Tibial nerve (tissue), 4 donors: ENCODE results near the gene NID2. TPM values are rescaled to one million over a fixed set of nuclear protein-coding genes. Genes with fewer than 3 reads are reported as not detected.
A peak's percentile ranks its signal among the peaks of the same experiment; 100 is the strongest.

ENCODE experiments used
- DNase-seq, 2 donors: peaks; one replicate each; pipeline ENCODE4 v3.0.0-alpha.2; 2019; ENCODE audit warnings: low spot score in 2 of 2
- H3K27ac ChIP-seq, 4 donors: fragments of 200-600 bp; sonication (generic) in 3 of 4; one replicate each; pipeline ENCODE4 v1.5.1; 2017 to 2019; ENCODE audit warnings: mild to moderate bottlenecking in 1 of 4
- H3K27me3 ChIP-seq, 2 donors: fragments of 200-600 bp; sonication (generic) in 1 of 2; one replicate each; pipeline versions ENCODE4 v1.5.1 to v1.6.0; 2017 to 2019
- H3K36me3 ChIP-seq, 3 donors: fragments of 200-600 bp; sonication (generic); one replicate each; pipeline ENCODE4 v1.5.1; 2018 to 2019
- H3K4me1 ChIP-seq, 4 donors: fragments of 200-600 bp; sonication (generic) in 3 of 4; one replicate each; pipeline ENCODE4 v1.5.1; 2017 to 2019
- H3K4me3 ChIP-seq, 4 donors: fragments of 200-600 bp; sonication (generic) in 3 of 4; one replicate each; pipeline ENCODE4 v1.5.1; 2017 to 2019; ENCODE audit warnings: mild to moderate bottlenecking in 1 of 4, moderate library complexity in 1 of 4
- H3K9me3 ChIP-seq, 4 donors: fragments of 200-600 bp; sonication (generic) in 3 of 4; one replicate each; pipeline ENCODE4 v1.5.1; 2017 to 2019
- CTCF ChIP-seq, 5 experiments: fragments of 200-600 bp in 3 of 5; fragments of 450-650 bp in 2 of 5; sonication (generic) in 3 of 5; IDR thresholded peaks; one replicate each; pipeline ENCODE4 v1.5.1; 2016 to 2019; ENCODE audit warnings: antibody characterized with exemption in 5 of 5, mild to moderate bottlenecking in 3 of 5, moderate library complexity in 2 of 5
- EP300 ChIP-seq, 2 donors: sonication (generic); formaldehyde crosslinking; IDR thresholded peaks; one replicate each; pipeline ENCODE4 v1.6.1; 2017; ENCODE audit warnings: antibody characterized with exemption in 2 of 2, mild to moderate bottlenecking in 1 of 2
- POLR2A ChIP-seq, 2 donors: fragments of 450-650 bp; IDR thresholded peaks; one replicate each; pipeline ENCODE4 v1.6.1; 2017; ENCODE audit warnings: antibody characterized with exemption in 2 of 2, mild to moderate bottlenecking in 2 of 2, moderate library complexity in 2 of 2
- WGBS, 2 donors: methylation state at CpG; one replicate each; pipeline ENCODE4 v1.1.5; 2018; 5-methylcytosine and 5-hydroxymethylcytosine counted together
- total RNA-seq, 4 donors: library from RNA; depleted of rRNA; stranded (reverse); fragments of >200 nt; gene quantifications; one replicate each; pipeline ENCODE4 v1.1.0, GENCODE V29; 2016

The NID2 gene
- total RNA-seq, 4 donors from 2014 or later, result 61.4 to 90.0 (median 79.4) TPM

DNA sequence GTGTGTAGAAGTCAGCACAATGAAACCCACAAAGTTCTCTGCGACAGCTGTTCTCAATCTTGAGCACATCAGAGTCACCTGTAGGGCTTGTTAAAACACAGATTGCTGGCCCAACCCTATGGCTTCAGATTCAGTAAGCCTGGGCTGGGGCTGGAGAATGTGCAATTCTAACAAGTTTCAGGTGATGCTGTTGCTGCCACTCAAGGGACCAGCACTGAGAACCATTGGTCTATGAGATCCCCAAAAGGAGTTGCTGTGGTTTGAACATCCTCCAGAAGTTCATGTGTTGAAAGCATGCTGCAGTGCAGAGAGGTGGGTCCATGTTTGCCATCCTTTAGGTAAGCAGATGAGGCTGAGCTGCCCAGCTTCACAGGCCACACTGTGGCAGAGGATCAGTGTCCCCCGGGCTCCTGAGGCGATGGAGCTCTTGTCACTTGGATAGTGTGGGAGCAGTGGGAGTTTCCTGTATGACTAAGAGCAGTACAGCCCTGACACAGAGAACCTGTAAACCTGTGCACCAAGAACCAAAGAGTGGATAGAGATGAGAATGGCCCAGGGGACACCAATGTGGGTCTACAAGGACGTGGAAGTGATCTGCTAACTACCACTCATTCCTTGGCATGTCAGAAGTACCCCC is 87.5 kb downstream of the NID2 start:
- no peak for TF ChIP-seq EP300 (IDR thresholded peaks at IDR 0.05)
- TF ChIP-seq POLR2A (IDR thresholded peaks at IDR 0.05), result no peak
- TF ChIP-seq CTCF (IDR thresholded peaks at IDR 0.05), result no peak
- Histone ChIP-seq H3K9me3 (no peaks in the 10 kb centered on the region), H3K27ac (no peak overlapping the region), H3K4me1 (peaks cover 0 to 14% (median 6%) of the 10 kb centered on the region in 4 donors), H3K27me3 (no peaks in the 10 kb centered on the region), H3K4me3 (no peak overlapping the region), H3K36me3 (no peaks in the 10 kb centered on the region)
- 94 to 97% methylated on average over 4 of the region's 4 CpGs for WGBS, 2 donors
- DNase-seq, result no peak

GRCh38 chr14:51979088-51979709 is 89.7 kb downstream of the NID2 start:
- no peaks in the 10 kb centered on the region for H3K27me3 ChIP-seq
- H3K9me3 ChIP-seq, result no peaks in the 10 kb centered on the region
- no peak overlapping the region for H3K4me3 ChIP-seq
- TF ChIP-seq CTCF (IDR thresholded peaks at IDR 0.05), result peak; percentile 84 to 95 (median 89)
- peak in 1 of 2 donors; percentile 51 for TF ChIP-seq EP300 (IDR thresholded peaks at IDR 0.05)
- no peak for TF ChIP-seq POLR2A (IDR thresholded peaks at IDR 0.05)
- H3K4me1 ChIP-seq, result peaks cover 0 to 14% (median 6%) of the 10 kb centered on the region in 4 donors
- H3K27ac ChIP-seq, result peak overlapping the region in 2 of 4 donors; percentile 65 to 72
- 21 to 22% methylated on average over 17 of the region's 17 CpGs for WGBS, 2 donors
- H3K36me3 ChIP-seq, result no peaks in the 10 kb centered on the region
- peak; percentile 86 to 97 for DNase-seq

GRCh38 chr14:51978681-51979085 is 90.2 kb downstream of the NID2 start:
- H3K27ac ChIP-seq, result peak overlapping the region in 2 of 4 donors; percentile 65 to 72
- no peak for DNase-seq
- H3K27me3 ChIP-seq, result no peaks in the 10 kb centered on the region
- peaks cover 0 to 14% (median 6%) of the 10 kb centered on the region in 4 donors for H3K4me1 ChIP-seq
- no peaks in the 10 kb centered on the region for H3K9me3 ChIP-seq
- WGBS, 2 donors, result 28 to 34% methylated on average over 2 of the region's 2 CpGs
- no peaks in the 10 kb centered on the region for H3K36me3 ChIP-seq
- no peak overlapping the region for H3K4me3 ChIP-seq
- TF ChIP-seq EP300 (IDR thresholded peaks at IDR 0.05) (no peak), POLR2A (IDR thresholded peaks at IDR 0.05) (no peak), CTCF (IDR thresholded peaks at IDR 0.05) (no peak)

- H3K27me3 ChIP-seq, result no peaks in the 10 kb centered on the region
- no peaks in the 10 kb centered on the region for H3K9me3 ChIP-seq
- H3K36me3 ChIP-seq, result no peaks in the 10 kb centered on the region
- 89% methylated on average over 5 of the region's 5 CpGs for WGBS, 2 donors
- H3K4me3 ChIP-seq, result no peak overlapping the region
- DNase-seq, result no peak
- H3K4me1 ChIP-seq, result peaks cover 0 to 11% (median 6%) of the 10 kb centered on the region in 4 donors
- no peak for TF ChIP-seq CTCF (IDR thresholded peaks at IDR 0.05)
- no peak for TF ChIP-seq EP300 (IDR thresholded peaks at IDR 0.05)
- no peak for TF ChIP-seq POLR2A (IDR thresholded peaks at IDR 0.05)
- no peak overlapping the region for H3K27ac ChIP-seq
Measured at GRCh38 chr14:51977075-51977474, 91.8 kb downstream of the NID2 start.

GRCh38 chr14:51972566-51972965 is 96.3 kb downstream of the NID2 start:
- DNase-seq, result no peak
- Histone ChIP-seq H3K4me1 (peaks cover 0 to 10% (median 0%) of the 10 kb centered on the region in 4 donors), H3K36me3 (peaks cover 0 to 3% (median 0%) of the 10 kb centered on the region in 3 donors), H3K9me3 (no peaks in the 10 kb centered on the region), H3K27me3 (no peaks in the 10 kb centered on the region), H3K27ac (no peak overlapping the region), H3K4me3 (no peak overlapping the region)
- TF ChIP-seq CTCF (IDR thresholded peaks at IDR 0.05), result no peak
- TF ChIP-seq EP300 (IDR thresholded peaks at IDR 0.05), result no peak
- TF ChIP-seq POLR2A (IDR thresholded peaks at IDR 0.05), result no peak
- WGBS, 2 donors, result 93 to 94% methylated on average over 7 of the region's 7 CpGs
